ENCODE measurements around the gene DEDD.

DEDD gene

DNA sequence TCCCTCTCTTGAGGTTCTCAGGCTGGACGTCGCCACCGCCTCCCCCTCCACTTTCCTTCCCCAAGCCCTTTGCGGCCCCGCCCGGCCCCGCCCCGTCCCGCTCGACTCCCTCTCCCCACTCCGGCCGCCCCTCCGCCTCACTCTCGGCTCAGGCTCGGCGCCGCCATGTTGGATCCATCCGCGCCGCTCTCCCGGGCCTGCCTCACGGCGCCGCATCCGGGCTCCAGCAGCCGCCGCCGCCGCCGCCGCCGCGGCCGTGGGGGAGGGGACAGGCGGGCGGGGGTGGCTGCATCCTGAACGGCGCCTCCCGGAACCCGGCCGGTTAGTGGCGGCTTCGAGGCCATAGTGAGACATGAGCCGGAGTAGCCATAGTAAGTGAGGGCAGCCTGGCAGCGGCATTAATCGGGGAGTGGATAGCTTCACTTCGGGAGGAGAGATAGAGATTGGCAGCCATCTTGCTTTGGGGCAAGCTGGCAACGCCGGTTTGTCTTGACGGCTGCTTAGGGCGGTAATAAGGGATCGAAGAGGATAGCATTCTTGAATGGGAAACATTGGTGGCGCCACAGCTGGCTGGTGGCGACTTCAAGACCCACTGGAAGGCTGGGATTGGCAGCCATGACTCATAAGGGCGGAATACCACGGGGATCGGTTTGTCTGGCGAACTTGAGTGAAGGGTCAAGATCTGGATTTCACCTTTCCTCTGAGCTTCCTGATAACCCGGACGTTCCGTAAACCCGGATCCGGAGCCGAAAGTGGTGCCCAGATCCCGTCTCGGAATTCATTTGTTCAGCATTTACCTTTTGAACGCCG is at the start of gene DEDD:
Gene DEDD, minus strand, starts transcription at position 258 of the 810 bp plus-strand sequence. CDS start 8,205 bp downstream, outside the sequence.
- DNase-seq: peak; percentile 73 to 83

DNA sequence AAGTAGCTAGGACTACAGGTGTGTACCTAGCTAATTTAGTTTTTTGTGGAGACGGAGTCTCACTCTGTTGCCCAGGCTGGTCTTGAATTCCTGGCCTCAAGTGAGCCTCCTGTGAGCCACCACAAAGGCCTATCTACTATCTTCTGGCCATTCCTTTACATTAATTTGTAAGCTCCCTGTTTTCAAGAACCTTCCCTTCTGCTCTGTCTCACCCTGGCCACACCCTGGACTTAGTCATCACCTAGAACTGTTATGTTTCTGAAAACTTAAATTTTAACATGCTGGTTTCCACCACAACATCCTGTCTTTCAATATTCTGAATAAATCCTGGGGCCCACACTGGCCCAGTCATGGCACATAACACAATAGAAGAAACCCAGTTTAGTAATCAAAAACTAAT is 49.7 kb upstream of the DEDD start:
- DNase-seq: peak in 1 of 2 donors; percentile 36

- DNase-seq: no peak
Observed at GRCh38 chr1:161180639-161181038, 48.2 kb upstream of the DEDD start.

DNA sequence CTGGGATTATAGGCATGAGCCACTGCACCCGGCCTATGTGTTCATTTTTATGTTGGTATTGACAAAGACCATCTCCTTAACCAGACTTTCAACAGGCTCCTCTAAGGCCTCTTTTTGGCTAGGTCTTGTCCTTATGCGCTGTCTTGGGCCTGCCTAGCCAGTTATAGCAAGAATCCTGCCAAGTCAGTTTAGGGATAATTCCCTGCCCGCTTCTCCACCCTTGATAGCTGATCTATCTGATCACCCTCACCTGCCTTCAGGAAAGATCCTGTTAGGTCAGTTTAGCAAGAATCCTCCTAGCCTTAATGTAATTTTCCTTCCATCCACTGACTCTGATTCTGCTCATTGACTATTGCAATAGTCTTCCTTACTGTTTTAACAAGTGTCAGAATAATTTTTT is 47.2 kb upstream of the DEDD start:
- no peak for DNase-seq

- DNase-seq: no peak
Observed at GRCh38 chr1:161177936-161178244, 45.4 kb upstream of the DEDD start.

DNA sequence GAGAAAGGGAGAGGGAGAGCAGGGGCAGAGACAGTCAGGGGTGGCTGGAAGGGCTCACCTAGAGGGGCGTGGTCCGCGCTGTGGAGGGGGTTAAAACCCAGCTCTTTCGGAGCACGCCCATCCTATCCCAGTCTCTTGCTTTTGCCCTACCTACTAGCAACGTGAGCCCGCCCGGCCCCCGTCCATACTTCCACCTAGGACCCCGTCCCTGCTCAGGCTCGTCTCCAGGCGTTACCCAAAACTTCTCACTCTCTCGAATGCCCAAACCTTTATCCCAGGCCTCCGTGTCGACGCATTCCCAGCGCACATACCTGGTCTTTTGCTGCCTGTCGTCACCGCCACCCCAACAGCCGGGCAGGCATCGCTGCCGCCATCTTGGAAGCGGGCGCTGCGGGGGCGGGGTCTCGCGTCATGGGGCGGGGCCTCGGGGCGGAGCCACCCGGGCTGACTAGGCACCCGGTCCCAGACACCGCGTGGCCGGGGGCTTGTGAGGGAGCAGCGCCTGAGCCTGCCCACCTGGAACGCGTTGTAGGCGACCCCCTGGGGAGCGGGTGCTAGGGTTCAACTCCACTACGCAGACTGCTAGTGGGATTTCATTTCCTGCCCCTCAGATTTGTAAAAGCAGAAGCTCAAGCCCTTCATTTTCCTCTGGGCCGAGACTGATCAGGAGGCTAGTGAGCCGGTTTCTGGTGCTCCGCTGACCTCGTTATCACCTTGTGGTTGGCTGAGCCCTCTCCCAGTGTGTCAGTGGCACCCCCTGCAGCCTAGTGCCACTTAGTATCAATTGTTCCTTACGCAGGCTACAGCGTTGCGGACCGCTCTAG is 44.9 kb upstream of the DEDD start, which contains the start of gene B4GALT3:
Gene B4GALT3, minus strand, starts transcription at position 396 of the 824 bp plus-strand sequence. CDS start 1,447 bp downstream, outside the sequence.
- DNase-seq: peak; percentile 99

DNA sequence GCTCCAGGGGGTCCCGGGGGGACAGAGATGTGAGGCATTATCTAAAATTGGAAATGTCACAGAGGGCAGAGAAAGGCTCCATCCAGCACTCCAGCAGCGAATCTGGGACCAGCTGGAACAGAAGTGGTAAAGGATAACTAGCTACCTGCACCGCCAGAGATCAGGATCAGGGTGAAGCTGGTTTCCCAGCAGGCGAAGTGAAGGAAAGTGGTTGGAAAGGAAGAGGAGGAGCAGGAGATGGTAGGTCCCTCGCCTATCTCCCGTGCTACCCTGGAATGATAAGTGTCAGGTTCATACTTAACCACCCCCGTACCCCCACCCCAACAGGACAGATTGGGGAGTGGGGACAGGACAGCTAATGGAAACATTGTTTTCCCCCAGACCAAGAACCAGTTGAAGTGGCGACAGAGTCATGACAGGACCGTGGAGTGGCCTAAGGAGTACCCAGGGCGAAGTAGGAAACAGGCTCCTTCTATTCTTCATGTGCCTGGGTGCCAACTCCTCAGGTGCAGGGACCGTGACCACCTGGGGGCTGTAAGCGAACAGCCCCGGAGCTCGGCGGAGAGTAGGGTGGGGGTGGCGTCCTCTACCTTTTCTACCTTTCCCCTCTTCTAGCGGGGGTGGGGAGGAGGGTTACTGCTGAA is 44.1 kb upstream of the DEDD start:
- no peak for DNase-seq

- no peak for DNase-seq
Observed at GRCh38 chr1:161175771-161176453, 43.4 kb upstream of the DEDD start.

DNA sequence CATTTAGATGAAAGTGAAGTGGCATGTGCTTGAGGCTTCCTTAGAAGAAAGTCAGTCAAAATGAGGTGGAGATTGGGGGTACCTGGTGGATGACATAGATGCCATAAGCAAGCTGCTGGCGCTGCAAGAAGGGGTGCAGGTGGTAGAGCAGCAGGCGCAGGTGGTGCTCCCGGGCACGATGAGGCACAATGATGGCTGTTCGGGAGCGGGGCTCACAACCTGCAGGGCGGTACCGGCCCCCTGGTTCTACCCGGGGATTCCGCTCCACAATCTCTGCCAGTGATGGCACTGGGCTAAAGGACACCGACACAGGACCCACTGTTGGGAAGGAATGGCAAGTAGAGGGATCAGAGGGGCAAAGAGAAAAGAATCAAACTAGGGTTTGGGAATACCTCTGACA is 42.4 kb upstream of the DEDD start:
- no peak for DNase-seq

DNA sequence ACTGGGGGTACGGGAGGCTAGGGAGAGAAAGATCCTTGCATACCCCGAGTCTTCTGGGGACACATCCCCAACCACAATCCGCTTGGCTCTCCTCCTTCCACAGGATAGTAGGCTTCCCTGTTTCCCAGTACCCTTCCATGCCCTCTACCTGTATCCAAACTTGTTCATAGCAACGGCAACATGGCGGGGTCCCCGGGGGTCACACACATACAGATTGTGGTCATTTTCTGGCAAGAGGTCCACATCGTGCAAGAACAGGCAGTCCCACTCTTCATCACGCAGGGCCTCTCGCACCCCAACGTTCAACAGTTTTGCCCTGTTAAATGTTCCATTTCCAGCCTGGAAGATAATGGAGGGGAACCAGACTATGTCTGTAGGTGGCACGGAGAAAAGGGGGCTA is 41.2 kb upstream of the DEDD start:
- DNase-seq: no peak

DNA sequence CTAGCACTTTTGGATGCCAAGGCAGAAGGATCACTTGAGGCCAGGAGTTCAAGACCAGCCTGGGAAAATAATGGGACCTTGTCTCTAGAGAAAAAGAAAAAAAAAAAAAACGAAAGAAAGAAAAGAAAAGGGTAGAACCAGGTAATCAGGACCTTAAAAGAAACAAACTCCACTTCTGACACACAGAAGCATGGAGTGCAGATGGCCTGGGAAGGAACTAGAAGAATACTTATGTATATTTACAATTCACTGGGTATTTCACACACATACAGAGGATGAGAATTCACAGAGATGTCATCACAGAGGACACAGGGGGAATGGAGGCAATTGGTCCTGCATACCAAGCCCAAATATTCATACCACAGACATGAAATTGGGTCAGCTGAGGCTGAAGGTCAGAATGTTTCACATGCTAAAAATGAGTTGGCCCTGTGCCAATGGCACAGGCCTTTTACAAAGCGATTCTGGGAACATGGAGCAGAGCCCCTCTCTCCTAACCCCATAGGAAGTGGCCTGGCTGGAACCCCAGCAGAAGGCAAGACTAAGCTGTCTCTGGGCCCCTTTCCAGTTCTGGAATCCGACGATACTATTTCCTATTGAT is 40.4 kb upstream of the DEDD start:
- DNase-seq: no peak

- no peak for DNase-seq
Observed at GRCh38 chr1:161172349-161172748, 39.9 kb upstream of the DEDD start.

- DNase-seq: no peak
Observed at GRCh38 chr1:161171696-161172095, 39.2 kb upstream of the DEDD start.

DNA sequence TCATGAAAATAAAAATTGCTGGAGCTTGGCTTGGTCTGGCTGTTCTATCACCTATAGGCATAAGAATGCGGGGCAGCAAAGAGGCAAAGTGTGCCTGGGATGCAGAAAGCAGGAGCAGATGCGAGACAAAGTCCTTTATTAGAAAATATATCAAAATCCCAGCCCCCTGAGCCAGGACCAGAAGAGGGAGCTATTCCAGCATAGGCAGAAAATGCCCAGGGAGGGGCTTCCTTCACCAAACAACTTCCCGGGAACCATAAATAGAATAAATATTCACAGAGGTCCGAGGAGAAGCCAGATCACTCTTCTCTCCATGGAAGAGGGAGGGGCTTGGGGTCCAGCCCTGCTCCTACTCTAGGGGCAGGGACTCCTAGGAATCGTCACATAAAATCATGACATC is 38.7 kb upstream of the DEDD start:
- no peak for DNase-seq

DNA sequence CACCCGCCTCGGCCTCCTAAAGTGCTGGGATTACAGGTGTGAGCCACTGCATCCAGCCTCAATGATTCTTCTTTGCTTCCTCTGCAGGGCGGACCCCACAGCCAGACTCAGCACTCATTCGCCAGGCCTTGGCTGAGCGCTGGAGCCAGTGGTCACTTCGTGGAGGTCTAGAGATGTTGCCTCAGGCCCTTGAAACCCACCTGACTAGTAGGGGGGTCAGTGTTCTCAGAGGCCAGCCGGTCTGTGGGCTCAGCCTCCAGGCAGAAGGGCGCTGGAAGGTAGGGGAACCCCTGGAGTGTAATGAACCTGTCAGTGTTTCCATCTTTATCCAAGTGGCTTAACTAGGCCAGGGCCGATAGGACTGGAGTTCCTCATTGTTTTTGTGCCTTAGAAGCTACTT is 36.4 kb upstream of the DEDD start:
- no peak for DNase-seq

DNA sequence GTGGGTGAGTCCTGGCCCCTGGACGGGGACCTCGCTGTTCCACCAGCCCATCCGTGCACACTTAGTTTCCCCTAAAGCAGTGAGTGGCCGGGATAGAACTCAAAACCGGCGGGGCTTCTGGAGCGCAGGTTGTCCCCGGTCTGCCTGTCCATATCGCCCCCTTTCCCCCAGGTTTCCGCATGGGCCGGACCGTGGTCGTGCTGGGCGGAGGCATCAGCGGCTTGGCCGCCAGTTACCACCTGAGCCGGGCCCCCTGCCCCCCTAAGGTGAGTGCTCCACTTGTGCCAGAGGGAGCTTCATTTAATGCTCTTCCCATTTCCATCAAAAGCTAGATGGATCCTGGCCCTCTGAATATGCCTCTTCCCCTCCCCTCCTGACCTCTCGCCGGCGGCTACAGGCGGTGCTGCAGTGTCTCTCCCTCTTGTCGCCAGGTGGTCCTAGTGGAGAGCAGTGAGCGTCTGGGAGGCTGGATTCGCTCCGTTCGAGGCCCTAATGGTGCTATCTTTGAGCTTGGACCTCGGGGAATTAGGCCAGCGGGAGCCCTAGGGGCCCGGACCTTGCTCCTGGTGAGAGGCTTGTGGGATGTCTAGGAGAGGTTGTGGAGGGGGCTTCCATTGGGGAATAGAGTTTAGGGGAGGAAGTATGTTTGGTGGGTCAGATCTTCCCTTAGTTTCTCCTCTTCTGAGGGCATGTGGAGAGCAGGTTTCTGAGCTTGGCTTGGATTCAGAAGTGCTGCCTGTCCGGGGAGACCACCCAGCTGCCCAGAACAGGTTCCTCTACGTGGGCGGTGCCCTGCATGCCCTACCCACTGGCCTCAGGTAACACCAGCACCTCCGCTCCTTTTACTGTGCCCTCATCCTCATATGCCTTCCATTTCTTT is 34.4 kb upstream of the DEDD start:
- DNase-seq: no peak

DNA sequence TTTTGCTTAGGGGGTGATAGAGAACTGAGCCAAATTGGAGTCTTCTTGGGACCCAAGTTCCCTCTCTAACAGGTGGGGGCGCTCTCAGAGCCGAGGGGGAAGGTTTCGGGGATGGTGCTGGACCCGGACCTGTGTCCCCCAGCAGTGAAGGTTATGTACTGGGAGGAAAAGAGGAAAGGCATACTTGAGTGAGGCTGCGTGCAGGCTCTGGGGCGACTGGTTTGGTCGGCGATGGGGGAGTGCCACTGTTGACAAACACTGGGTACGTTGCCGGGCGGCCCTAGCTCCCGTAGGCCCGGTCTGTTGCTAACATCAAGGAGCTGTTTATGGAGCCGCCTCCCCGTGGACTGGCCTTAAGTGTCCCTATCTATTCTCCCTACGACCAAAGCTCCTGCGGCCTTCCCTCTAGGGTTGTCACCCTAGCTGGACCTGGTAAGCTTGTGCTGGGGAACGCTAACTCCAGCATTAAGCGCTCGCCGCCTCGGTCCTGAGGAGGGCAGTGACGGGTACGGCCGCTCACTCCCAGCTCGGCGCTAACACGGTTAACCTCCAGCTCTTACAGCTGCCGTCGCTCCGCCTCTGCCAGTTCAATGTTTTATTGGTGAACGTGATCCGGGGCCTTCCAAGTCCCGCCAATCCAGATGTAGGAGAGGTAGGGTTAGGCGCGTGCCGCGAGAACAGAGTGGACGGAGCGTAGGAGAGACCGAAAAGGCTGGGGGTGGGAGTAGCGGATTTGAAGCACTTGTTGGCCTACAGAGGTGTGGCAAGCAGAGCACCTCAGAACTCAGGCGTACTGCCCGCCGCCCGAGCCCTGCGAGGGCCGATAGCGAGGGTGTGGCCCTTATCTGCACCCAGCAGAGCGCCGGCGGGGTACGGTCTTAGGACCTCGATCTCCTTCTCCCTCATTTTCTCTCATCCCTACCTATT is 33.5 kb upstream of the DEDD start, which contains the start of gene PPOX:
Gene PPOX, plus strand, starts transcription at position 685 of the 927 bp plus-strand sequence. CDS start 422 bp downstream, outside the sequence.
- peak; percentile 80 to 86 for DNase-seq

DNA sequence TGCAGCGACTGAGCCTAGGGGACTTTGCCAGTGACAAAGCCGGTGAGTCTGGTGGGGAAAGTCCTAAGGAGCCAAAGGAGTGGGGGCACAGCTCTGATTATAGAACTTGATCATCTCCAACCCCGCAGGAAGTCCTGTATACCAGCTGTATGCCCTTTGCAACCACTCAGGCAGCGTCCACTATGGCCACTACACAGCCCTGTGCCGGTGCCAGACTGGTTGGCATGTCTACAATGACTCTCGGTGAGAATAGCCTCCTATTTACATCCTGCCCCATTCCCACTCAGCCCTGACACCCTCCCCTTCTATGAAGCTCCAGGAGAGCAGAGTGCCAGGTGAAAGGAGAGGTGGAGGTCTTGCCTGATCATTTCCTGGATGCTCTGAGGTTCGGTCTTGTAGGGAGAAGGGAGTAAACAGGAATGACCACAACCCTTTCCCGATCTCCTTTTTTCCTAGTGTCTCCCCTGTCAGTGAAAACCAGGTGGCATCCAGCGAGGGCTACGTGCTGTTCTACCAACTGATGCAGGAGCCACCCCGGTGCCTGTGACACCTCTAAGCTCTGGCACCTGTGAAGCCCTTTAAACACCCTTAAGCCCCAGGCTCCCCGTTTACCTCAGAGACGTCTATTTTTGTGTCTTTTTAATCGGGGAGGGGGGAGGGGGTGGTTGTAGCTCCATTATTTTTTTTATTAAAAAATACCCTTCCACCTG is 32.6 kb upstream of the DEDD start:
- no peak for DNase-seq

DNA sequence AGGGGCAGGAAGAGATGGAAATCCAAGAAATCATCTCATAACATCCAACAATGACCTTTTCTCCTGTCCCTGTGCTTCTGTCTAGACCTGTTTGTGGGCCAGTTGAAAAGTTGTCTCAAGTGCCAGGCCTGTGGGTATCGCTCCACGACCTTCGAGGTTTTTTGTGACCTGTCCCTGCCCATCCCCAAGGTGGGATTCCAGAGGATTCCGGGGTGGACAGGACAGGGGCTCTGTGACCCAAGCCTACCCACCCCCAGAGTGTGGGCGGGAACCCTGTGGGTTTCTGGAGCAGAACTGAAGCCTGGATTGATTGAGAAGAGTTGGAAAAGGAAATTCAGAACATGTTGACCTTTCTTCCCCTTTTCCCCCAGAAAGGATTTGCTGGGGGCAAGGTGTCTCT is 31.3 kb upstream of the DEDD start:
- DNase-seq: no peak

DNA sequence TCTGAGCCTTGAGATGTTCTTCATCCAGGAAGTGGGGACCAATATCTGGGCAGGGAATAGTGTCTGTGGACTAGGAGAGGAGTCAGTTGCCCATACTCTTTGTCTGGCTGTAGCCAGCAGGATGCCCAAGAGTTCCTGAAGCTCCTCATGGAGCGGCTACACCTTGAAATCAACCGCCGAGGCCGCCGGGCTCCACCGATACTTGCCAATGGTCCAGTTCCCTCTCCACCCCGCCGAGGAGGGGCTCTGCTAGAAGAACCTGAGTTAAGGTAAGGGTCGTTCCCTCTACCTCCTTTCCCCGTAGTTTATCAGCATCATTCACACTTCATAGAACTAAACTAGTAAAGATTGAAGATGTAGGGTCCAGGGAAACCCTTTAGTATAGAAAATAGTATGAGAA is 30.3 kb upstream of the DEDD start:
- DNase-seq: no peak

All from stimulated activated CD4-positive, alpha-beta T cell treated with anti-CD3 and anti-CD28 coated beads, Interleukin-2, amount 100 ng/mL, for 48 hours (primary cell).